GM23338 (cell line): ENCODE measurements around the gene MYLK. TPM values are rescaled to one million over a fixed set of nuclear protein-coding genes. Genes with fewer than 3 reads are reported as not detected.

ENCODE experiments used
- ATAC-seq: fragments of 200-7000 bp; cut with Tn5 transposase; 3 replicates; pipeline ENCODE4 v1.9.1; 2020
- DNase-seq: peaks from one replicate; pipeline ENCODE4 v3.0.0-alpha.2; 2015; ENCODE audit warnings: low spot score
- H2AFZ ChIP-seq: fragments of 200-600 bp; sonication (generic); 2 replicates; pipeline ENCODE4 v1.8.0; 2016; ENCODE audit warnings: antibody characterized with exemption, mild to moderate bottlenecking, moderate library complexity
- H3F3A ChIP-seq: fragments of 200-600 bp; sonication (generic); replicated peaks from 2 replicates; pipeline ENCODE4 v1.8.0; 2017; ENCODE audit warnings: antibody characterized with exemption, mixed run types, low read depth
- H3K27ac ChIP-seq: fragments of 200-600 bp; sonication (generic); 2 replicates; pipeline ENCODE4 v1.6.1; 2016; ENCODE audit warnings: low read depth
- H3K27me3 ChIP-seq: fragments of 200-600 bp; sonication (generic); 2 replicates; pipeline ENCODE4 v1.8.0; 2016; ENCODE audit warnings: mild to moderate bottlenecking, mixed run types, moderate library complexity; ENCODE audit not compliant: insufficient read depth
- H3K36me3 ChIP-seq: fragments of 200-600 bp; sonication (generic); 2 replicates; pipeline ENCODE4 v1.8.0; 2016; ENCODE audit warnings: mild to moderate bottlenecking; ENCODE audit not compliant: insufficient read depth
- H3K4me1 ChIP-seq: fragments of 200-600 bp; sonication (generic); 2 replicates; pipeline ENCODE4 v1.8.0; 2016; ENCODE audit warnings: mild to moderate bottlenecking, moderate library complexity; ENCODE audit not compliant: insufficient read depth
- H3K4me2 ChIP-seq: fragments of 200-600 bp; sonication (generic); 2 replicates; pipeline ENCODE4 v1.7.1; 2017; ENCODE audit warnings: mixed run types
- H3K4me3 ChIP-seq: fragments of 200-600 bp; sonication (generic); 2 replicates; pipeline ENCODE4 v1.6.1; 2016; ENCODE audit warnings: mixed run types
- H3K79me2 ChIP-seq: fragments of 200-600 bp; sonication (generic); replicated peaks from 2 replicates; pipeline ENCODE4 v1.8.0; 2017; ENCODE audit warnings: mild to moderate bottlenecking; ENCODE audit not compliant: insufficient read depth
- H3K9me2 ChIP-seq: fragments of 200-600 bp; sonication (generic); 2 replicates; pipeline ENCODE4 v1.8.0; 2017; ENCODE audit not compliant: insufficient read depth
- H4K20me1 ChIP-seq: fragments of 200-600 bp; sonication (generic); replicated peaks from 2 replicates; pipeline ENCODE4 v1.8.0; 2017; ENCODE audit warnings: mild to moderate bottlenecking; ENCODE audit not compliant: insufficient read depth
- H3K27ac Mint-ChIP-seq: 2 replicates; pipeline ENCODE4 v1.8.0; 2020; ENCODE audit warnings: inconsistent platforms, mild to moderate bottlenecking, moderate library complexity, mixed read lengths
- H3K27me3 Mint-ChIP-seq: 3 replicates; pipeline ENCODE4 v1.8.0; 2022; ENCODE audit warnings: low read depth, mild to moderate bottlenecking, moderate library complexity, mixed read lengths, inconsistent platforms; ENCODE audit not compliant: insufficient read depth, poor library complexity
- H3K36me3 Mint-ChIP-seq: 3 replicates; pipeline ENCODE4 v1.8.0; 2021; ENCODE audit warnings: low read depth, mild to moderate bottlenecking, inconsistent platforms, moderate library complexity, mixed read lengths
- H3K4me1 Mint-ChIP-seq: 3 replicates; pipeline ENCODE4 v1.8.0; 2020; ENCODE audit warnings: mild to moderate bottlenecking, inconsistent platforms, mixed read lengths
- H3K4me3 Mint-ChIP-seq: 3 replicates; pipeline ENCODE4 v1.8.0; 2021; ENCODE audit warnings: moderate library complexity, mild to moderate bottlenecking, inconsistent platforms, mixed read lengths
- H3K9me3 Mint-ChIP-seq: 3 replicates; pipeline ENCODE4 v1.8.0; 2020; ENCODE audit warnings: moderate library complexity, mild to moderate bottlenecking, inconsistent platforms, mixed read lengths
- CREB1 ChIP-seq: fragments of 250-450 bp; sonication (Bioruptor Pico); IDR thresholded peaks from 2 replicates; pipeline ENCODE4 v1.5.0; 2020; ENCODE audit warnings: low read depth, mild to moderate bottlenecking, moderate library complexity
- CTCF ChIP-seq, 2 experiments: fragments of 200-600 bp in 1 of 2; sonication (generic) in 1 of 2; conservative IDR thresholded peaks; 2 replicates each; pipeline versions ENCODE4 v1.5.1 to v1.6.1; 2016 to 2017; ENCODE audit warnings: antibody characterized with exemption in 2 of 2, low read depth in 2 of 2, mild to moderate bottlenecking in 2 of 2, moderate library complexity in 1 of 2
- EZH2 ChIP-seq: fragments of 200-600 bp; sonication (generic); IDR thresholded peaks from one replicate; pipeline ENCODE4 v1.8.0; 2017; ENCODE audit warnings: antibody characterized with exemption, mild to moderate bottlenecking, low read depth; ENCODE audit not compliant: unreplicated experiment
- EZH2phosphoT487 ChIP-seq: fragments of 200-600 bp; sonication (generic); IDR thresholded peaks from one replicate; pipeline ENCODE4 v1.8.1; 2018; ENCODE audit warnings: antibody characterized with exemption; ENCODE audit not compliant: unreplicated experiment
- JUNB ChIP-seq: IDR thresholded peaks from one replicate; pipeline ENCODE4 v1.6.1; 2016; ENCODE audit warnings: antibody characterized with exemption; ENCODE audit not compliant: unreplicated experiment
- ZNF114 ChIP-seq: fragments of 250-450 bp; sonication (Bioruptor Pico); IDR thresholded peaks from 2 replicates; pipeline ENCODE4 v1.5.0; 2020; ENCODE audit warnings: mild to moderate bottlenecking, moderate library complexity
- ZNF331 ChIP-seq: fragments of 250-450 bp; sonication (Bioruptor Pico); IDR thresholded peaks from 2 replicates; pipeline ENCODE4 v1.5.0; 2020; ENCODE audit warnings: low read depth, mild to moderate bottlenecking, moderate library complexity
- polyA plus RNA-seq: library from polyadenylated mRNA; unstranded; fragments of >200 nt; fragmentation: Nextera tagmentation; extraction: Ambion mirVana; gene quantifications from 2 replicates; pipeline ENCODE4 v1.2.1, GENCODE V29; 2016
- total RNA-seq: library from RNA; depleted of rRNA; stranded (reverse); fragments of >200 nt; shearing (Covaris generic); gene quantifications from 2 replicates; pipeline ENCODE4 v1.2.3, GENCODE V29; 2014
- TF ChIP-seq, protein P1 (sequence below): IDR thresholded peaks from 2 replicates; pipeline ENCODE4 v1.6.1; 2016; ENCODE audit warnings: antibody characterized with exemption

Gene MYLK
- total and polyA plus RNA-seq, 2 experiments from 2014 or later, result 11.5 to 17.9 TPM

DNA sequence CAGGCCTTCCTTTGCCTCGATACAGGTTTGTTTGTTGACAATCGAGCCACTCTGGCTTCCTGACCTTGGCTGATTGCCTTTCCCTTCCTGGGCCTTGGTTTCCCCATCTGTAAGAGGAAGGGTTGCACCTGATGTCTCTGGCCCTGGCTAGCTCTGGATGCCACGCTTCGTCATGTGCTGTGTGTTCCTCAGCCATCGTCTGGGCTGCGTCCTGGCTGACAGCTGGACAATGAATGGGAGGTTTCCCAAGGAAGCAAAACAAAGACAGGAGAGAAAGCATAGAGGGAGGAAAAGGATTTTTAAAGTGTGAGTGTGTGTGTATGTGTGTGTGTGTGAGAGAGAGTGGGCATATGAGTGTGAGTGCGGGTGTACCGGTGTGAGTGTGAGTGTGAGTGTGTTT lies 234.0 kb downstream of the MYLK start:
- Mint-ChIP-seq H3K27me3 (peaks cover 3% of the 10 kb centered on the region), H3K27ac (no peak overlapping the region), H3K4me3 (no peak overlapping the region), H3K9me3 (no peaks in the 10 kb centered on the region), H3K36me3 (peaks cover 3% of the 10 kb centered on the region; the same call in 2 of the 3 replicates), H3K4me1 (peaks cover 20% of the 10 kb centered on the region)
- Histone ChIP-seq H3K27ac (no peak overlapping the region), H4K20me1 (no peaks in the 10 kb centered on the region; the same call in 1 of the 2 replicates), H3K79me2 (no peaks in the 10 kb centered on the region), H3K4me2 (no peak overlapping the region), H2AFZ (no peak overlapping the region), H3K4me3 (no peak overlapping the region), H3K36me3 (no peaks in the 10 kb centered on the region), H3K9me2 (no peaks in the 10 kb centered on the region), H3K27me3 (no peaks in the 10 kb centered on the region), H3K4me1 (no peaks in the 10 kb centered on the region; the same call in 1 of the 2 replicates), H3F3A (no peaks in the 10 kb centered on the region)
- no peak for TF ChIP-seq ZNF114
- ATAC-seq, result no peak
- no peak for DNase-seq

- Histone ChIP-seq H3K4me3 (no peak overlapping the region), H3K79me2 (no peaks in the 10 kb centered on the region), H3K27ac (no peak overlapping the region), H2AFZ (no peak overlapping the region), H3K4me2 (no peak overlapping the region), H3K36me3 (no peaks in the 10 kb centered on the region), H3K9me2 (no peaks in the 10 kb centered on the region), H3F3A (no peaks in the 10 kb centered on the region), H3K4me1 (no peaks in the 10 kb centered on the region; the same call in 1 of the 2 replicates), H3K27me3 (no peaks in the 10 kb centered on the region), H4K20me1 (no peaks in the 10 kb centered on the region; the same call in 1 of the 2 replicates)
- Mint-ChIP-seq H3K9me3 (no peaks in the 10 kb centered on the region), H3K36me3 (peaks cover 3% of the 10 kb centered on the region; the same call in 2 of the 3 replicates), H3K4me1 (peaks cover 20% of the 10 kb centered on the region), H3K27ac (no peak overlapping the region), H3K4me3 (no peak overlapping the region), H3K27me3 (peaks cover 3% of the 10 kb centered on the region)
- no peak for DNase-seq
- no peak for ATAC-seq
- TF ChIP-seq EZH2phosphoT487, result no peak
- no peak for TF ChIP-seq CREB1 (CRISPR knock-in tag)
- TF ChIP-seq ZNF331 (CRISPR knock-in tag), result no peak
- no peak for TF ChIP-seq JUNB
- TF ChIP-seq, protein P1, sequence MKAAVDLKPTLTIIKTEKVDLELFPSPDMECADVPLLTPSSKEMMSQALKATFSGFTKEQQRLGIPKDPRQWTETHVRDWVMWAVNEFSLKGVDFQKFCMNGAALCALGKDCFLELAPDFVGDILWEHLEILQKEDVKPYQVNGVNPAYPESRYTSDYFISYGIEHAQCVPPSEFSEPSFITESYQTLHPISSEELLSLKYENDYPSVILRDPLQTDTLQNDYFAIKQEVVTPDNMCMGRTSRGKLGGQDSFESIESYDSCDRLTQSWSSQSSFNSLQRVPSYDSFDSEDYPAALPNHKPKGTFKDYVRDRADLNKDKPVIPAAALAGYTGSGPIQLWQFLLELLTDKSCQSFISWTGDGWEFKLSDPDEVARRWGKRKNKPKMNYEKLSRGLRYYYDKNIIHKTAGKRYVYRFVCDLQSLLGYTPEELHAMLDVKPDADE, result no peak
- TF ChIP-seq EZH2, result no peak
- TF ChIP-seq CTCF (conservative IDR thresholded peaks at IDR 0.05; ENCODE audit: low read depth in 2 of 2), result no peak
- no peak for TF ChIP-seq ZNF114
Observed at GRCh38 chr3:123648696-123649405, 235.3 kb downstream of the MYLK start.
